Measurements from ENCODE around the gene GYG1.

GYG1 gene

DNA sequence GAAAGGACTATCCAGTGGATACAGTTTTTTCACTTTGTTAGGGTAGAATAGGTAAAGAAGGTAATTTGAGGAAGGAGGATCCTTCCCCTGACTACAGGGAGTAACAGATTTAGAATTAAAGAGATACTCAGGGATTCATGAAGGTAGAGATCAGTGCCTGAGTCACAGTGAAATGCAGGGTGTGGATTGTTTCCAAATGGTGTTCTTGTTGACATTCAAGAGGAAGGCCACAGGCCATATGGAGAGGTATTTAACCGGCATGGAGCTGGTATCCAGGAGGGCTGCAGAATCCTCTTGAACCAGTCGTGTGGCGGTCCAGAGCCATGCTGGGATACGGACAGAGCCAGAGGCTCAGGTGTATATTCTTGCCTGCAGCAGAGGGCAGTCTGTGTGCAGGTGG lies 28.2 kb downstream of the GYG1 start:
- no peak for DNase-seq

GRCh38 chr3:149020196-149020838 lies 29.0 kb downstream of the GYG1 start:
- DNase-seq: no peak

GRCh38 chr3:149020839-149021252 lies 29.5 kb downstream of the GYG1 start:
- no peak for DNase-seq

DNA sequence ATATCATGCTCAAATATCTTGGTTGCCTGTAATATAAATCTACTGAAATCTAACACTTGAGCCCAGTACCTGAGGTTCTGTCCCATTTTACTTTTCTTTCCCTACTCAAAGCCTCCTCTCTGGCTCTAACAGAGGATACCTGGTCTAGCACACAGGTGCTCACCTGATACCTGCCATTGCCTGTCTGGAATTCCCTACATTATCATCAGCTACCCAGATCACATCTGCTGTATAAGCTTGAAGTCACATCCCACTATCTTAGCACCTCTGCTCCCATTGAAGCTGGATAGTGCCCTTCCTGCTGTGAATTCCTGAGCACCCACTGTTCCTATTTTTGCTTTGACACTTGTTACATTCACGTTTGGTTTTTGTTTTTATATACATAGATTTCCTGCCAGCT lies 30.5 kb downstream of the GYG1 start:
- DNase-seq: no peak

DNA sequence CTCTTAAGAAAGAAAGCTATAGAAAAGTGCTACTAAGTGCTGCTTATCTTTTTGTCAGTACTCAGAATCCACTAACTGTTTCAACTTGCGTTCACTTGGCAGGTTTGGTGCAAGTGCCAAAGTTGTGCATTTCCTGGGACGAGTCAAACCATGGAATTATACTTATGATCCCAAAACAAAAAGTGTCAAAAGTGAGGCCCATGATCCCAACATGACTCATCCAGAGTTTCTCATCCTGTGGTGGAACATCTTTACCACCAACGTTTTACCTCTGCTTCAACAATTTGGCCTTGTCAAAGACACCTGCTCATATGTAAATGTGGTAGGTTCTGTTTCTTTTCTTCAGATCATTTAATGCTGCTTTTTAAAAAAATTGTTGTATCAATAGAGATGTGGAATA lies 32.6 kb downstream of the GYG1 start:
- no peak for DNase-seq

DNA sequence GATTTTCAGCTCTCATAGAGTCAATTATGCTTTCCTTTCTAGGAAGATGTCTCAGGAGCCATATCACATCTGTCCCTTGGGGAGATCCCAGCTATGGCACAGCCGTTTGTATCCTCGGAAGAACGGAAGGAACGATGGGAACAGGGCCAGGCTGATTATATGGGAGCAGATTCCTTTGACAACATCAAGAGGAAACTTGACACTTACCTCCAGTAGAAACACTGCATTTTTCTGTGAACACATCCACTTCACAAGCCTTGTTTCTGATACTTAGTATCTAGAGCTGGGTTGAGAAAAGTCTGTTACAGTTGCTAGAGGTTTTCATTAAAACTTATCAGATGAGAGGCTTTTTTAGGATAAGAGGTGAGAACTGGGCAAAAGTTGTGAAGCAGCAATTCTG lies 35.4 kb downstream of the GYG1 start:
- no peak for DNase-seq

DNA sequence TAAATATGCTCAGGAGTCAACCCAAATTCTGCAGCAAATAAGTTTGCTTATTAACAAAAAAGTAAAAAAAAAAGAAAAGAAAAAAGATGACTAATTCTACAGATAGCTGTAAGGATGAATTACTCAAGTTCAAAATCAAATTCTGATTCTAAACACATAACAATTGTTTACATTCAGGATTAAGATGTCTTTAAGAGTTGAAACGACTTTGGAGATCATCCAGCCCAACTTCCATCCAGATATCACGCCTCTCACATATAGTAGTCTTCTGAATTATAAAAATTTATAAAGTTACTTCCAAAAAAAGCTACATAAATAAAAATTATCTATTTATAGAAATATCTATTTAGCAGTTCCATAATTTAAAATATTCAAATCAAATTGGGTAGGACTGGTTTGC lies 39.8 kb downstream of the GYG1 start:
- DNase-seq: no peak

- DNase-seq: no peak
These were observed 46.3 kb downstream of the GYG1 start for GRCh38 chr3:149037684-149038083.

DNA sequence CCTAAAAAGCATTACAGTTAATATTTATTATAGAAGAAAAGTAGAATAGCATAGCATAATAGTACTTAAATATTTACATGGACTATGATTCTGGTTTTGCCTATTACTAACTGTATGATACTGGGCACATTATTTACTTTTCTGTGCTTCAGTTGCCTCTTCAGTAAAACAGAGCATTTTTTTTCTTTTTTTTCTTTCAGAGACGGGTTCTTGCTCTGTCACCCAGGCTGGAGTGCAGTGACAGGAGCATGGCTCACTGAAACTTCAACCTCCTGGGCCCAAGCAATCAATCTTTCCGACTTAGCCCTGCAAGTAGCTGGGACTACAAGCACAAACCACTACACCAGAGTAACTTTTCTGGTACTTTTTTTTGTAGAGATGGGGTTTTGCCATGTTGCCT lies 47.0 kb downstream of the GYG1 start:
- DNase-seq: no peak

DNA sequence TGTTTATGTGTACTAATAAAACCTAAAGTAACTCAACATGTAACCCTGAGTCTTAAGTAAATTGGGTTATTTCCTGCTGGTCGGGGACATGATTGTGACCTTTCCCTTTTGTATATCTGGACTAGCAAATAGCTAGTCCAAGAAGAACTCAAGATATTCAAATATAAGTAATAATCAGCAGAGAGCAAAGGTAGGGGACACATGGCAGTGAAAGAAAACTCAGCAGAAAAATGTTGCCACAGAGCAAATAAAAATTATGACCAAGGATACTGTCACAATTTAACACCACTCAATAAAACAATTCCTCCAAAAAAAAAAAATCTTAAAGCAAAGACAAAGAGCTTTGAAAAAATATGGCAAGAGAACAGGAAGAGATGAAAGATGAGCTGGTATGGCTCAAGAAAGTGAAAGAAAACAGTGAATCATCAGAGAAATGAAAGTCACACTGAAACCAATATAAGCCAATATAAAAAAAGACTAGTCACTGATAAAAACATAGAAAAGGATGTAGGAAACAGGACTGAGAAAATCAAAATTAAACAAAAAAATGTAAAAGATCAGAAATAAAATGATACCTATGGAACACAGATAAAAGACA lies 51.5 kb downstream of the GYG1 start:
- DNase-seq: no peak

DNA sequence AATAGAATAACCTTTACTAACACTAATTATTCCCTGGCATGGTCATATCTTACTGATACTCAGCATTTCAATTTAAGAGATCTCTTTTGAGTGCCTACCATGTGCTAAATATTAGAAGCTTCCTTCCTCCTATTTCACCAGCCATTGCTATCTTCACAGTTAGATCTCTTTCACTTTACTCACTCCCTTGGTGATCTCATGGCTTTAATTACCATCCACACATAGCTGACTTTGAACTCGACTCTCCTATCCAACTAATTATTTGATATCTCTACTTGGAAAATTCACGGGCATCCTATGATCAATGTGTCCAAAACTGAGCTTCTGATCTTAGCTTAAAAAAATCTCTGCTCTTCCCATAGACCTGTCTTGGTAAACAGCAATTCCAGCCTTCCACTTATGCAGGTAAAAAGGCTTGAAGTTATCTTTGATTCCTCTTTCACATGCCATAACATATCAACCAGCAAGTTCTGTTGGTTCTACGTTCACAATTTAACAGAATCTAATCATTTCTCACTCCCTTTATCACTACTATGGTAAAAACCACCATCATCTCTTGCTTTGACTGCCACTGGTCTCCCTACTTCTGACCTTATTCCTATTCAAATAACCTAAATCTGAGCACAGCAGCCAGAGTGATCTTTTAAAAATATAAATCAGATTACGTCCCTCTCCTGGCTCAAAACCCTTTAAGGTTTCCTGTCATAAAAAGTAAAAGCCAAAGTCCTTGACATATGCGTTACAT lies 53.2 kb downstream of the GYG1 start:
- DNase-seq: no peak

DNA sequence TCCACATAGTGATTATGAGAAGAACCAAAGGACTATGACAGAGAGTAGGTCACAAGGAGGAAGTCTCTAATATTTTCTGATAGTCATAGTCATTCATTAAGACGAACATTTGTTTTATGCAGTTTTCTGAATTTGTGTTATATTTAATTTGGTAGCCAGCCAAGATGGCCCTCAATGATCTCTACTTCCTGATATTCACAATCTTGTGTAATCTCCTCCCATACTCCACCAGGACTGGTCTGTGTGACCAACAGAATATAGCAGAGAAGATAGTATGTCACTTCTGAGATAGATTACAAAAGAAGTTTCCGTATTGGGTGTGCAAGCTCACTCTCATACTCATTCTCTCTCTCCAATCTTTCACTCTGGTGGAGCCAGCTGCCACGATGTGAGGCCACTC lies 64.2 kb downstream of the GYG1 start:
- DNase-seq: no peak

GRCh38 chr3:149058198-149058597 lies 66.9 kb downstream of the GYG1 start:
- no peak for DNase-seq

DNA sequence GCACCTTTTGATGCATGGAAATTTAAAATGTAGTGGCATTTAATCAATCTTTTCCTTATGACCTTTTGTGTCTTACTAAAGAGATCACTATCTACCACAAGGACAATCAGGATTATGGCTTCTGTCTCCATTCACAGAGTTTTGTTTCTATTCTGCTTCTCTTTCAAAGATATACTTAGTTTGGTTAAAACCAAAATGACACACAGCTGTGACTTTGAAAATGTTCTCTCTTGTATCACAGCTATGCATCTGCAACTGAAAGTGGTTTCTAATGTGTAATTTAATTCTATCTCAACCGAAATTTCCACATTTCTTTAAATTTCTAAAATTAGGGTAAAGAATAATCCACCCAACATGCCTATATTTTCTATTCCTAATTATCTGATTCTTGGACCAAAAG lies 67.3 kb downstream of the GYG1 start:
- no peak for DNase-seq

- DNase-seq: no peak
These were observed 70.4 kb downstream of the GYG1 start for GRCh38 chr3:149061776-149062175.

- no peak for DNase-seq
These were observed 76.5 kb downstream of the GYG1 start for GRCh38 chr3:149067883-149068282.

Data from hematopoietic multipotent progenitor cell treated with erythropoietin and hydrocortisone succinate and interleukin-3 and kit ligand, for 8 days (in vitro differentiated cells).